HepG2 (cell line): Measurements from ENCODE around the gene FAM83F. TPM values are rescaled to one million over a fixed set of nuclear protein-coding genes. Genes with fewer than 3 reads are reported as not detected.

ENCODE experiments used
- ATAC-seq: fragments of 200-7000 bp; cut with Tn5 transposase; 3 replicates; pipeline ENCODE4 v1.9.1; 2020; ENCODE audit warnings: mild to moderate bottlenecking, moderate library complexity
- BruUV-seq: library from RNA; stranded (reverse); fragments of 400-500 nt; replicated peaks from 2 replicates; lab custom pipeline; 2021; lab: Mats Ljungman, UMichigan
- CTCF ChIA-PET: fragments of 300-600 bp; formaldehyde crosslinking; extraction: SDS; loops from one replicate; lab custom pipeline; 2021; ENCODE audit warnings: low total read pairs, inconsistent platforms, low intra/inter-chr PET ratio; lab: Yijun Ruan, JAX
- POLR2A ChIA-PET: fragments of 350-600 bp; sonication (Branson Sonifier 250); formaldehyde crosslinking; loops from one replicate; lab custom pipeline; 2020; ENCODE audit warnings: antibody characterized with exemption, inconsistent platforms; lab: Yijun Ruan, JAX
- DNase-seq: peaks from one replicate; pipeline ENCODE4 v3.0.0-alpha.2; 2015; ENCODE audit warnings: low spot score
- FAIRE-seq: peaks from 3 replicates; lab custom pipeline; 2011; peaks lifted over from hg19 to GRCh38; lab: Jason Lieb, UNC
- H2AFZ ChIP-seq: one replicate; pipeline ENCODE4 v1.6.1; 2011; ENCODE audit warnings: low read length, inconsistent platforms
- H3K27ac ChIP-seq: fragments of 300-600 bp; 3 replicates; pipeline ENCODE4 v1.8.0; 2011; ENCODE audit warnings: mixed run types, mild to moderate bottlenecking, mixed read lengths, low read length, inconsistent platforms; ENCODE audit not compliant: insufficient read depth; ENCODE audit errors: extremely low read length
- H3K27me3 ChIP-seq, 2 experiments: fragments of 200-600 bp in 1 of 2; 2 replicates in 1 of 2; 3 replicates in 1 of 2; pipeline versions ENCODE4 v1.6.0 to v1.8.0; 2011; ENCODE audit warnings: low read length in 2 of 2, mild to moderate bottlenecking in 2 of 2, moderate library complexity in 2 of 2, inconsistent platforms in 1 of 2; ENCODE audit not compliant: insufficient read depth in 2 of 2, control insufficient read depth in 1 of 2
- H3K36me3 ChIP-seq, 2 experiments: fragments of 200-600 bp in 1 of 2; replicated peaks in 1 of 2; 2 replicates in 1 of 2; 3 replicates in 1 of 2; pipeline versions ENCODE4 v1.5.1 to v1.8.0; 2011; ENCODE audit warnings: low read length in 2 of 2, inconsistent platforms in 1 of 2; ENCODE audit not compliant: insufficient read depth in 2 of 2, control insufficient read depth in 1 of 2
- H3K4me1 ChIP-seq: 2 replicates; pipeline ENCODE4 v1.5.1; 2012; ENCODE audit warnings: low read length, inconsistent platforms; ENCODE audit not compliant: insufficient read depth
- H3K4me2 ChIP-seq: 2 replicates; pipeline ENCODE4 v1.6.0; 2011; ENCODE audit warnings: low read depth, low read length, inconsistent platforms
- H3K4me3 ChIP-seq, 3 experiments: fragments of 200-600 bp in 1 of 3; sonication (generic), shearing (Covaris generic) in 1 of 3; replicated peaks in 1 of 3; 2 replicates each; pipeline ENCODE4 v1.5.1; 2011 to 2016; ENCODE audit warnings: low read length in 3 of 3, inconsistent platforms in 2 of 3, low read depth in 2 of 3, mild to moderate bottlenecking in 2 of 3, control low read depth in 1 of 3, mixed read lengths in 1 of 3; ENCODE audit not compliant: insufficient read depth in 1 of 3
- H3K79me2 ChIP-seq: one replicate; pipeline ENCODE4 v1.6.1; 2011; ENCODE audit warnings: low read length, inconsistent platforms; ENCODE audit not compliant: insufficient read depth
- H3K9ac ChIP-seq: 2 replicates; pipeline ENCODE4 v1.6.0; 2011; ENCODE audit warnings: mild to moderate bottlenecking, low read depth, low read length, inconsistent platforms; ENCODE audit not compliant: insufficient read depth
- H3K9me3 ChIP-seq: 2 replicates; pipeline ENCODE4 v1.5.1; 2012; ENCODE audit warnings: mild to moderate bottlenecking, low read length
- H4K20me1 ChIP-seq: 2 replicates; pipeline ENCODE4 v1.6.0; 2011; ENCODE audit warnings: inconsistent platforms, mild to moderate bottlenecking, low read length, moderate library complexity; ENCODE audit not compliant: insufficient read depth
- CEBPB ChIP-seq: IDR thresholded peaks from 2 replicates; pipeline ENCODE4 v1.6.1; 2011; ENCODE audit warnings: low read depth, low read length, improper control_type of control experiment, borderline replicate concordance
- CHD4 ChIP-seq: fragments of 200-600 bp; sonication (generic); IDR thresholded peaks from 2 replicates; pipeline ENCODE4 v1.7.0; 2017; ENCODE audit warnings: mild to moderate bottlenecking, low read length, borderline replicate concordance
- JARID2 ChIP-seq: sonication (generic); formaldehyde crosslinking; IDR thresholded peaks from 2 replicates; pipeline ENCODE4 v1.8.1; 2023; ENCODE audit warnings: missing genetic modification reagents, inconsistent platforms; ENCODE audit not compliant: insufficient replicate concordance
- MBNL3 ChIP-seq: fragments of 250-450 bp; sonication (Bioruptor Pico); conservative IDR thresholded peaks from 2 replicates; pipeline ENCODE4 v1.8.0; 2022; ENCODE audit warnings: mild to moderate bottlenecking, inconsistent platforms
- PCBP2 ChIP-seq: fragments of 200-400 bp; formaldehyde crosslinking; optimal IDR thresholded peaks from 2 replicates; pipeline ENCODE3; 2018; ENCODE audit warnings: low read length, low read depth; ENCODE audit not compliant: poor library complexity, severe bottlenecking
- RBFOX2 ChIP-seq: fragments of 200-400 bp; formaldehyde crosslinking; IDR thresholded peaks from 2 replicates; pipeline ENCODE4 v1.6.1; 2017; ENCODE audit warnings: low read depth, mild to moderate bottlenecking, low read length
- TCF7 ChIP-seq: sonication (generic); IDR thresholded peaks from 2 replicates; pipeline ENCODE4 v1.6.1; 2016; ENCODE audit warnings: antibody characterized with exemption, low read depth
- TOPORS ChIP-seq: sonication (generic); formaldehyde crosslinking; IDR thresholded peaks from 2 replicates; pipeline ENCODE4 v1.8.0; 2023; ENCODE audit warnings: mild to moderate bottlenecking, missing genetic modification reagents
- YY1 ChIP-seq: IDR thresholded peaks from 2 replicates; pipeline ENCODE4 v1.6.1; 2011; ENCODE audit warnings: low read length, low read depth, moderate library complexity, mild to moderate bottlenecking; ENCODE audit not compliant: insufficient read depth, insufficient replicate concordance
- ZFX ChIP-seq: sonication (generic); formaldehyde crosslinking; IDR thresholded peaks from 2 replicates; pipeline ENCODE4 v1.4.0; 2020; ENCODE audit warnings: mild to moderate bottlenecking, low read depth, missing genetic modification reagents, moderate library complexity
- ZNF552 ChIP-seq: sonication (generic); formaldehyde crosslinking; IDR thresholded peaks from 2 replicates; pipeline ENCODE4 v1.9.0; 2022; ENCODE audit warnings: missing genetic modification reagents, mild to moderate bottlenecking, borderline replicate concordance
- ZNF577 ChIP-seq: sonication (generic); formaldehyde crosslinking; IDR thresholded peaks from 2 replicates; pipeline ENCODE4 v1.4.0; 2020; ENCODE audit warnings: mild to moderate bottlenecking, low read depth, missing genetic modification reagents, borderline replicate concordance
- ZNF589 ChIP-seq: sonication (generic); formaldehyde crosslinking; conservative IDR thresholded peaks from 2 replicates; pipeline ENCODE4 v1.8.0; 2022; ENCODE audit warnings: mild to moderate bottlenecking, moderate library complexity, missing genetic modification reagents
- WGBS: methylation state at CpG from one replicate; pipeline ENCODE4 v1.1.6; 2017; ENCODE audit warnings: low lambda C conversion rate; 5-methylcytosine and 5-hydroxymethylcytosine counted together
- in situ Hi-C: cut with HindIII; loops from 2 replicates; pipeline ENCODE4 v1.10.0; 2017; ENCODE audit warnings: low pct_unique_long_range_greater_than_20kb; ENCODE audit not compliant: extremely low pct_ligation_motif_present
- intact Hi-C: fragments of 100-400 bp; cut with micrococcal nuclease; formaldehyde crosslinking; loops from one replicate; pipeline ENCODE4 v1.10.0; 2022; ENCODE audit not compliant: unreplicated experiment
- polyA plus RNA-seq, 8 experiments: library from polyadenylated mRNA; depleted of rRNA in 3 of 8; stranded (reverse) in 7 of 8; unstranded in 1 of 8; fragments of >200 nt; fragmentation: Illumina TruSeq in 4 of 8; extraction: Trizol in 4 of 8; gene quantifications; 2 replicates each; pipeline versions ENCODE4 v1.2.1 to v1.2.3, GENCODE V29; 2011 to 2016; ENCODE audit warnings: low read depth in 4 of 8, missing spikeins in 1 of 8, mixed read lengths in 1 of 8; ENCODE audit not compliant: insufficient read depth in 1 of 8
- total RNA-seq, 5 experiments: library from RNA; depleted of rRNA; stranded (reverse); fragments of >200 nt; fragmentation: Illumina TruSeq; extraction: Trizol; gene quantifications; 2 replicates each; pipeline ENCODE4 v1.2.3, GENCODE V29; 2016; ENCODE audit warnings: low read depth in 1 of 5

Gene FAM83F
- total and polyA plus RNA-seq, 2 of the 13 experiments (the other 11 are each of a cell fraction or from before 2014, with no cell fraction given): not detected

- intact Hi-C loops (no loop called here), in situ Hi-C loops (no loop called here)
- BruUV-seq: no TSS peak
- CTCF ChIA-PET: no interaction called here
- Histone ChIP-seq H3K27me3 (no peaks in the 10 kb centered on the region), H2AFZ (no peak overlapping the region), H3K27ac (no peak overlapping the region), H3K79me2 (peaks cover 16% of the 10 kb centered on the region), H3K4me3 (no peak overlapping the region), H3K4me1 (peaks cover 16% of the 10 kb centered on the region), H3K4me2 (no peak overlapping the region), H3K36me3 (no peaks in the 10 kb centered on the region), H3K9ac (no peak overlapping the region), H4K20me1 (peaks cover 22% of the 10 kb centered on the region; the same call in 1 of the 2 replicates), H3K9me3 (no peaks in the 10 kb centered on the region)
- DNase-seq: no peak
- TF ChIP-seq CEBPB (peak; percentile 38; the same call in 1 of the 2 replicates), TOPORS (no peak)
- ATAC-seq: no peak
- POLR2A ChIA-PET: interaction anchor here (2.1 kb wide), 1 partner anchor 12 kb away, joined by 14 read pairs; no protein-coding TSS in a partner anchor
- FAIRE-seq: no peak
- WGBS: 99% methylated on average over 3 of the region's 3 CpGs
Measured at GRCh38 chr22:40056559-40056958, 61.8 kb downstream of the FAM83F start.

- no peak overlapping the region for H3K9ac ChIP-seq
- no peaks in the 10 kb centered on the region for H3K9me3 ChIP-seq
- peaks cover 16% of the 10 kb centered on the region for H3K4me1 ChIP-seq
- FAIRE-seq (no peak), DNase-seq (no peak), ATAC-seq (no peak)
- H3K4me2 ChIP-seq: no peak overlapping the region
- no peaks in the 10 kb centered on the region for H3K27me3 ChIP-seq
- intact Hi-C loops: loop anchor here (1.0 kb wide), 1 partner anchor 83 kb away; no protein-coding TSS in a partner anchor
- H3K4me3 ChIP-seq: no peak overlapping the region
- no peak for TF ChIP-seq ZNF552 (CRISPR knock-in tag)
- TF ChIP-seq TCF7: no peak
- TF ChIP-seq YY1: no peak
- no peak for TF ChIP-seq CHD4
- no peak for TF ChIP-seq PCBP2
- TF ChIP-seq MBNL3 (CRISPR knock-in tag): no peak
- TF ChIP-seq ZNF577 (CRISPR knock-in tag): no peak
- TF ChIP-seq RBFOX2: no peak
- TF ChIP-seq ZFX (CRISPR knock-in tag): no peak
- no peak for TF ChIP-seq JARID2 (CRISPR knock-in tag)
- no peak for TF ChIP-seq ZNF589 (CRISPR knock-in tag)
- H3K36me3 ChIP-seq: no peaks in the 10 kb centered on the region
- no TSS peak for BruUV-seq
- ChIA-PET POLR2A (interaction anchor here (1.0 kb wide), 1 partner anchor 14 kb away, joined by 4 read pairs; no protein-coding TSS in a partner anchor), CTCF (no interaction called here)
- in situ Hi-C loops: no loop called here
- peaks cover 13% of the 10 kb centered on the region for H3K79me2 ChIP-seq
- H4K20me1 ChIP-seq: peaks cover 16% of the 10 kb centered on the region; the same call in 1 of the 2 replicates
- no peak overlapping the region for H2AFZ ChIP-seq
- H3K27ac ChIP-seq: no peak overlapping the region
Measured at GRCh38 chr22:40057652-40058051, 62.9 kb downstream of the FAM83F start.
